T-helper 2 cell treated with Interferon-gamma antibody and Interleukin-4, amounts not matched to agents 5 μg/mL and 100 μg/mL, for 36 hours (primary cell): ENCODE results near the gene HHAT.

ENCODE experiments used
- DNase-seq: peaks from one replicate; pipeline ENCODE4 v3.0.0; 2021; ENCODE audit warnings: low spot score
- H3K27ac Mint-ChIP-seq: one replicate; pipeline ENCODE4 v1.8.0; 2021; ENCODE audit warnings: mild to moderate bottlenecking, mixed read lengths
- H3K27me3 Mint-ChIP-seq: one replicate; pipeline ENCODE4 v1.8.0; 2021; ENCODE audit warnings: low read depth, mixed read lengths
- H3K36me3 Mint-ChIP-seq: one replicate; pipeline ENCODE4 v1.8.0; 2021; ENCODE audit warnings: low read depth, mixed read lengths
- H3K4me1 Mint-ChIP-seq: one replicate; pipeline ENCODE4 v1.8.0; 2021; ENCODE audit warnings: low read depth, mixed read lengths
- H3K4me3 Mint-ChIP-seq: one replicate; pipeline ENCODE4 v1.8.0; 2022; ENCODE audit warnings: mild to moderate bottlenecking, moderate library complexity, mixed read lengths
- H3K9me3 Mint-ChIP-seq: one replicate; pipeline ENCODE4 v1.8.0; 2021; ENCODE audit warnings: mixed read lengths

HHAT gene

DNA sequence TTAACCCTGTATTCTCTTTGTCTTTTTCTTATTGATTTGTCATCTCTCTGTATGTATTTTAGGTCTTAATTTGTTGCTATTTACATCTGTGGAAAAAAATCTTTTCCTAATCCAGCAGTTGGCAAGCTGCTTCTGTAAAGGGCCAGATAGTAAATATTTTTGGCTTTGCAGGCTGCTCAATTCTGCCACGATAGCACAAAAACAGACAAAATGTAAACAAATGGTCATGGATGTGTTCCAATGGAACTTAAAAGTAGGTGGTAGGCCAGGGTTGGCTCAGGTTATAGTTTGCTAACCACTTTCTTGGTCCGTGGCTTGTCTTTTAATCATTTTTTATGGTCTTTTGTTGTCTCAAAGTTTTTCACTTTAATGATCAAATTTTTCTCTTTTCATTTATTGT lies 371.8 kb downstream of the HHAT start:
- Mint-ChIP-seq H3K27me3 (peaks cover 39% of the 10 kb centered on the region), H3K36me3 (no peaks in the 10 kb centered on the region), H3K9me3 (no peaks in the 10 kb centered on the region), H3K27ac (no peak overlapping the region), H3K4me3 (no peak overlapping the region), H3K4me1 (peaks cover 11% of the 10 kb centered on the region)
- DNase-seq = no peak

DNA sequence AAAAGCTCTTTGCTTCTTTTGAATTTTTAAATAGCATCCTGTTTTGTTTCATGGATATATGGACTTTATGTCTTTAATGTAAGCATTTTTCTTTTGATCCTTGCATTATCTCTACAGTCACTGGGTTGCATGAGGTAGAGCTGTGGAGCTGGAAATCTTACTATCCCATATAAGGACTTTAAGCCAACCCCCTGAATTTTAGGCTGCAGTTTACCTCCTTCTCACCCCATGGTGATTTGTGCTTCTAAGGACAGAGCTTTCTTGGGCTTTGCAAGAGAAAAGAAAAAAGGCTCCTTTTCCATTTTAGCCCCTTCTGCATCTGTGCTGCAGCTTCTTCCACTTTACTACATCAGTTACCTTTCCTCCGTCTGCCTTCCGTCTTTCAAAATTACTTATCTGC lies 373.8 kb downstream of the HHAT start:
- no peaks in the 10 kb centered on the region for H3K36me3 Mint-ChIP-seq
- H3K9me3 Mint-ChIP-seq = no peaks in the 10 kb centered on the region

DNA sequence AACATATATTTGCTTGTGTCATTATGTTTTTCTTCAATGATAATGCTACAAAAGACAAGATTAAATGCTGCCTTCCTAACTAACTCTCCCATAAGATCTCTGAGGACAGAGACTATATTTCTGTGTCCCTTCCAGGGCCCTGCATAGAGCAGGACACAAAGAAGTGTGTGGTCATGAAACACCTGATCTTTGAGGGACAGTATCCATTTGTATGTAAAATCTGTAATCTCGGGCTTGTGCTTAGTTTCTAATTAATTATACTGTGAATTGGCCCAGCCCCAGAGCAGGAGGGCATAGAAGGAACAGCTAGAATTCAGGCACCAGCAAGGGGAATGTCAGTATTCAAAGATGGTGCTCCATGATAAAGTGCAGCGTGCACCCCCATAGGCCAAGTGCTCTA lies 374.9 kb downstream of the HHAT start:
- Mint-ChIP-seq H3K4me1 (no peaks in the 10 kb centered on the region), H3K27ac (no peak overlapping the region), H3K27me3 (peaks cover 29% of the 10 kb centered on the region), H3K9me3 (no peaks in the 10 kb centered on the region), H3K36me3 (no peaks in the 10 kb centered on the region), H3K4me3 (no peak overlapping the region)
- no peak for DNase-seq

More for the DNA sequence above, 373.8 kb downstream of the HHAT start:
- no peak overlapping the region for H3K27ac Mint-ChIP-seq
- peaks cover 36% of the 10 kb centered on the region for H3K27me3 Mint-ChIP-seq
- DNase-seq = no peak
- no peaks in the 10 kb centered on the region for H3K4me1 Mint-ChIP-seq
- no peak overlapping the region for H3K4me3 Mint-ChIP-seq

DNA sequence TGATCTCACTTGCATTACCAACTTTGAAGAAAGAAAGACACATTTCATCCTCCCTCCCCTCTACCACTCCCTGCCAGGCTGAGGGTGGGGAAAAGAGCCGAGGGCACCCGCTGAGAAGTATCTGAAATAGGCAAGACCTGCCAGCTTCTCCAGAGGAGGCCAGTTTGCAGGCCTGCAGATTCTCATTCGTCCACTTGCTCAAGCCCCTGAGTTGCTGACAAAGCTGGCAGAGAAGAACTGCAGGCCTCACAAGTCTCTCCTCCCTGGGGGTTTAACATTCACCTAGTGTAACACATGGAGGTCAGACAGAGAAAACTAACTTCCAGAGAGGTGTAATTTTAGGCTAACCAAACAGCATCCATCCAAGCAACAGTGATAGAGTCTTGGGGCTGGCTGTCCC lies 376.4 kb downstream of the HHAT start:
- no peak overlapping the region for H3K4me3 Mint-ChIP-seq

DNA sequence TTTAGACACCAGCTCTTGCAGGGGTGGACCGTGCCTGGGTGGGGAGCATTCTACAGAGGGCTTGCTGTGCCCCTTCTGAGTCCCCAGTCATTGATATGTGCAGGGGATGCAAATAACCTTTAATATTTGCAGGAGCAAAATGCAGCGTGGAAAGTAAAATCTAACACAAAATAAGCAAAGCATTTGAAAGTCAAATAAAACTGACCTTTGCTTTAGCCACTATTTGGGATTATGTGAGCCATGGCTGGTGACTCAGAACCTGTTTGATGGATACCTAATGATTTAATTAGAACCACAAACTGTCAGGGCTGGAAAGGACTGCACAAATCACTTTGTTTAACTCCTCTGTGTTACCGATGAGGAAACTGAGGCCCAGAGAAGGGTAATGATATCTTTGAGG lies 377.5 kb downstream of the HHAT start:
- H3K27me3 Mint-ChIP-seq = peaks cover 14% of the 10 kb centered on the region
- no peak overlapping the region for H3K4me3 Mint-ChIP-seq
- no peaks in the 10 kb centered on the region for H3K9me3 Mint-ChIP-seq
- H3K27ac Mint-ChIP-seq = no peak overlapping the region
- H3K4me1 Mint-ChIP-seq = no peaks in the 10 kb centered on the region
- no peak for DNase-seq
- H3K36me3 Mint-ChIP-seq = no peaks in the 10 kb centered on the region

More for the DNA sequence above, 376.4 kb downstream of the HHAT start:
- Mint-ChIP-seq H3K9me3 (no peaks in the 10 kb centered on the region), H3K36me3 (no peaks in the 10 kb centered on the region), H3K27me3 (peaks cover 18% of the 10 kb centered on the region), H3K4me1 (no peaks in the 10 kb centered on the region), H3K27ac (no peak overlapping the region)
- no peak for DNase-seq

DNA sequence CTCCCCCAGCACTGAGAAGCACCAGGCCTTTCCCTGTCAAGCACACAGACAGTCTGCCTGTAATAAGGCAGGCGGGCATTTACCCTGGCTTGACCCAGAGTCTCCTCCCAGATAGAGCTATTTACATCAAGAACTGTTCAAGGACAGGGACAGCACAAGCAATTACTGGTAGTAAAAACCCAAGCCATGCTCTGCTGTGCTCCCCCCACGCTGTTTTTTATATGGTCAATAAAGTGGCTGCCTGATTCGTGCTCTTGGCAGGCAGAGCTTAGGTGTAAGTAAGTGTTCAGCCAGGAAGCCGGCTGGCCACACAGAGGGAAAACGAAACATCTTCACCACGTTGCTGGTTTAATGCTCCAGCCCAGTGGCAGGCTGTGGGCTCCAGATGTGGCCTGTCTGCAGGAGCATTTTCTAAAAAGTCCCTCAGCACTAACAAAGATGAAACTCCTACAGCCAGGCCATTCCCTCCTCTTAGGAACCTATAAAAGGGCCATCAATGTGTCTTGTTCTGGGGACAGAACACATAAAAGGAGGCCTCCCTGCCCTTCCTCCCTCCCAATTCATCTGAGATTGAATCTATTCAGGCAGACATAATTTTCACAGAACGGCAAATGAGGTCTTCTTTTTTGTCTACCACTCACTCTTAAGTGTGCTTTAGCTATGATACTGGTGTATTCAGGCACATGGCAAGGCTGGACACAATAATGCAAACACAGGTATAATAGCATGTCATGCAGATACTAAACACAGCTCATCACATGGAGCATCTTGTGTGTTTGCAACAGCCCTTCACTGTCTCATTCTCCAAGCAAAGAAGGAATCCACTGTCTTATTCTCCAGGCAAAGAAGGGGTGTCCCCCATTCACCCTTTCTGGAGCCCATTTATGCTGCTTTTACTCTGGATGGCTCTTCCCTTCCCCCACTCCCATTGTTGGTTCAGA lies 378.9 kb downstream of the HHAT start:
- Mint-ChIP-seq H3K36me3 (no peaks in the 10 kb centered on the region), H3K4me3 (no peak overlapping the region), H3K9me3 (no peaks in the 10 kb centered on the region), H3K27me3 (peaks cover 4% of the 10 kb centered on the region), H3K27ac (no peak overlapping the region), H3K4me1 (no peaks in the 10 kb centered on the region)
- no peak for DNase-seq

DNA sequence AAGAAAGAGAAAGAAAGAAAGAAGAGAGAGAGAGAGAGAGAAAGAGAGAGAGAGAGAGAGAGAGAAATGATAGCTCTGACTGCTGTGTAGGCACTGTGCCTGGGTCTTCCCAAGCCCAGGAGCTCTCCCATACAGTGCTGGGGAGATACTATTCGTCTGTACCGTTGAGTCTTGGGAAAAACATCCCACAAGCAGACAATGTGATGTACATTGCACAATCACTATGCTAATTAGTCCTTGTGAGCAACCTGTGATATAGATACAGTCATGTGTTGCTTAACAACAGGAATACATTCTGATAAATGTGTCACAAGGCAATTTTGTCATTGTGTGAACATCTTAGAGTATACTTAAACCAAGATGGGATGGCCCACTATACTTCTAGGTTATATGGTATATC lies 381.0 kb downstream of the HHAT start:
- H3K27ac Mint-ChIP-seq = no peak overlapping the region
- H3K36me3 Mint-ChIP-seq = no peaks in the 10 kb centered on the region

DNA sequence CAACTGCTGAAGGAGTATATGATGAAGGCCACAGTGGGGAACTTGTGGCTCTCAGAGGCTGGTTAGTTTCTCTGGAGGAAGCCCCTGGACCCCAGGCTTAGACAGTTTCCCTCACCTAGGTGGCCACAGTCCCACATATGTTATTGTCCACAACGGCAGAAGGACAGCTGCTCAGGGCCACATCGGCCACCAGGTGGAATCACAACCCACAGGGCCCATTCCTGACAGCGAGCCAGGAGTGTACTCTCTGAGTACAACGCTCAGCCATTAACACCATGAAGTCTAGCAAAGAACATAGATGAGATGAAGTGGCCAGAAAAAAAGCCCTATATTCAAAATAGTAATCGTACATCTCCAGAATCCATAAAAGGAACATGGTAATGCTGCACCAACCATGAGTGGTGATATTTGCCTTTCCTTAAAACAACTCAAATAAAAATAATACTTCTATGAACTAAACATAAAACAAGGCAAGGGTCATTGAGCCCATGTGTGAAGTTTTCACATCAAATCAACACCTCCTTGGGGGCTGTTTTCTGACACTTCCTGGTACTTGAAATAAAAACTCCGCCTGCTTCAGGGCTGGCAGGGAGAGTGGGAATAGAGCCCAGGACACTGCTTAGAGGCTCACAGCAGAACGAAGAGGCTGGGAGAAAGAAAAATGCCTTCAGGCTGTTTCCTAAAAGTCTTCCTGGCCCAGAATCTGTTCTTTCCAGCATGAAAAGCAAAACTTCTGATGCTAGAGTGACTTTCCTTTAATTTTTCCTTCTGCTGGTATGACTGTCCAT lies 383.3 kb downstream of the HHAT start:
- no peaks in the 10 kb centered on the region for H3K36me3 Mint-ChIP-seq
- H3K27ac Mint-ChIP-seq = no peak overlapping the region
- no peaks in the 10 kb centered on the region for H3K9me3 Mint-ChIP-seq
- no peak overlapping the region for H3K4me3 Mint-ChIP-seq
- H3K27me3 Mint-ChIP-seq = no peaks in the 10 kb centered on the region
- no peak for DNase-seq
- H3K4me1 Mint-ChIP-seq = no peaks in the 10 kb centered on the region

More for the DNA sequence above, 381.0 kb downstream of the HHAT start:
- no peaks in the 10 kb centered on the region for H3K27me3 Mint-ChIP-seq
- H3K4me1 Mint-ChIP-seq = no peaks in the 10 kb centered on the region
- no peak overlapping the region for H3K4me3 Mint-ChIP-seq
- H3K9me3 Mint-ChIP-seq = no peaks in the 10 kb centered on the region
- no peak for DNase-seq

DNA sequence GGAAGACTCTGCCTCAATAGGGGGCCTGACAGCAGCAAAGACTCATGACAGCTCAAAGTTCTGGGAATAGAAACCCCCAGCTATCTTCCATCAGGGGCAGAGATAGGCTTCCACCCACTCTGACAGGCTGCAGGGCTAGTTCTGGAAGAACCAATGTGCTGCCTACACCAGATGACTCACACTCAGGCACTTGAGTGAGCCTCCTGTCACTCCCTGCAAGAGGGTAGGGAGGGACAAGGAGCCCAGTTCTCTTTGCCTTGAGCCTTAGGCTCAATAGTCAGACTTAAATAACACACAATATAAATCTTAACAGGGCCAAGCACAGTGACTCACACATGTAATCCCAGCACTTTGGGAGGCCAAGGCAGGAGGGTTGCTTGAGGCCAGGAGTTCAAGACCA lies 386.4 kb downstream of the HHAT start:
- H3K9me3 Mint-ChIP-seq = no peaks in the 10 kb centered on the region
- H3K27ac Mint-ChIP-seq = no peak overlapping the region
- no peaks in the 10 kb centered on the region for H3K4me1 Mint-ChIP-seq
- H3K36me3 Mint-ChIP-seq = no peaks in the 10 kb centered on the region
- H3K4me3 Mint-ChIP-seq = no peak overlapping the region
- no peaks in the 10 kb centered on the region for H3K27me3 Mint-ChIP-seq
- no peak for DNase-seq

DNA sequence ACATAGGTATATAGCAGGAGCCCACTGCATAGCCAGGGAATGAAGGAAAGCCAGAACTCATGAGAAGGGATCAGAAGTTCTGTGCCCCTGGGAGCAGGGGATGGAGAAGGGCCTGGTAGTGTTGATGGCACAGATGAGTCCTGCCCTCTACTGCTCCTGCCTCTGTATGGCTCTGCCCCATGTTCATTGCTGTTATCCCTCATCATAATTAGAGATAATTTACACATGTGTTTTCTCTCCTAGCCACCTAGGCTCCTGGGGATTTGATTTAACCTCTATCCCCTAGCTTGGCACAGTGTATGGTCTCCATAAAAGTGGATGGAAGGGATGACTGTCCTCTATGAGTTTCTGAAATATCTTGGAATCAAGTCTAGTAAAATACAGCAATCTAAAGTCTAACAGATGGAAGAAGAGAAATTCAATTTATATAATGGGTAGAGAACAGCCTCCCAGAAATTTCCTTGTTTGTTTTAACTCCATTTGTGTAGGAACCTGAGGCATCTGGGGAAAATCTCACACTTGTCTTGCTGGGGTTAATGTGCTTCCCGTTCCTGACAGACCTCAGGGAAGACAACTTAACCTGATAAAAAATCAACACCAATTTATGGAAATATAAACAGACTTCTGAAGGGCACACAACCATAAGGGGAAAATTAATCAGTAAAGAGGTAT lies 393.8 kb downstream of the HHAT start:
- no peak overlapping the region for H3K4me3 Mint-ChIP-seq
- H3K27me3 Mint-ChIP-seq = peaks cover 5% of the 10 kb centered on the region
- H3K36me3 Mint-ChIP-seq = no peaks in the 10 kb centered on the region
- no peaks in the 10 kb centered on the region for H3K9me3 Mint-ChIP-seq
- H3K27ac Mint-ChIP-seq = no peak overlapping the region
- no peak for DNase-seq
- no peaks in the 10 kb centered on the region for H3K4me1 Mint-ChIP-seq

DNA sequence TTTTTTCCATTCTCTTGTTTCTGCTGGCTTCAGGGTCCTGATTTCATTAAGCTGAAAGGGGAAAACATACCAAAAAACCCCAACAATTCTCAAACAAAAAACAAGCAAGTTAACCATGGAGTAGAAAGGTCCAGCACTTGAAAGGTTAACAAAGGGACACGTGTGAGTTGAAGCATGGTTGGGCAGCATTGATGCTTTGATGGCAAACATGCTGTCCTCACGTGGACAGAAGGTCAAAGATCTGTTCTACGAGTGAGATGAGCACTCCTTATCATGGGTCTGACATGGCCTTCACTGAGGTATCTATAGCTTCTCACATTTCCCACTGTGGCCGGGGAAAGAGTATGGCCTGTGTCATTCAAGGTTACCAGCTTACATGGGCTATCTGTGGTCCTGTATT lies 394.9 kb downstream of the HHAT start:
- no peaks in the 10 kb centered on the region for H3K9me3 Mint-ChIP-seq
- DNase-seq = no peak
- H3K36me3 Mint-ChIP-seq = no peaks in the 10 kb centered on the region
- peaks cover 5% of the 10 kb centered on the region for H3K27me3 Mint-ChIP-seq
- H3K4me1 Mint-ChIP-seq = no peaks in the 10 kb centered on the region
- no peak overlapping the region for H3K27ac Mint-ChIP-seq
- H3K4me3 Mint-ChIP-seq = no peak overlapping the region

DNA sequence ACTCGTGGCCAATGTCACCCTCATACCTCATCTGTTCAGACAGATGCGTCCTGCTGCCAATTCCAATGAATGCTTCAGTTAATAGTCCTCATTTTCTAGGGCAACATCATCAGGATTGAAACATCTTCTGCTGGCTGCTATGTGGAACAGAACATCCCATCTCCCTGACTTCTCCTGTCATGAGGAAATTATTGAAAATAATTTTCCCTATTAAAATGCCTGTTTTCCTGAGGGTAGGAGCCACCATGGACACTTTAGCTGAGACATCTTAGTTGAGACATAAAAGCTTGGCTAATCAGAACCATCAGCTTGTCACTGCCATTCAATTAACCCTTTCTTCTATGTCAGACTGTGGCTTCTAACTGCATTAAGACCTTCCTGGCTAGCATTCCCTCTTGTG lies 396.1 kb downstream of the HHAT start:
- Mint-ChIP-seq H3K4me1 (no peaks in the 10 kb centered on the region), H3K27me3 (peaks cover 5% of the 10 kb centered on the region), H3K9me3 (no peaks in the 10 kb centered on the region), H3K36me3 (no peaks in the 10 kb centered on the region), H3K4me3 (no peak overlapping the region), H3K27ac (no peak overlapping the region)
- DNase-seq = no peak
